Activated CD4-positive, CD25-positive, alpha-beta regulatory T cell (primary cell): ENCODE results near the gene ZNF668.

ENCODE experiments used
- DNase-seq, 4 experiments: peaks; one replicate each; lab custom pipeline; 2025; lab: John Stamatoyannopoulos, UW

ZNF668 gene

GRCh38 chr16:31073970-31074813 lies at the start of gene ZNF668, which contains the start of gene ZNF646:
ZNF668 (minus strand) TSS chr16:31074240; CDS start chr16:31064459, 9,781 bp downstream.
ZNF646 (plus strand) TSS chr16:31074422; CDS start chr16:31076325, 1,903 bp downstream.
- DNase-seq: peak; percentile 92 to 95 (median 94)

DNA sequence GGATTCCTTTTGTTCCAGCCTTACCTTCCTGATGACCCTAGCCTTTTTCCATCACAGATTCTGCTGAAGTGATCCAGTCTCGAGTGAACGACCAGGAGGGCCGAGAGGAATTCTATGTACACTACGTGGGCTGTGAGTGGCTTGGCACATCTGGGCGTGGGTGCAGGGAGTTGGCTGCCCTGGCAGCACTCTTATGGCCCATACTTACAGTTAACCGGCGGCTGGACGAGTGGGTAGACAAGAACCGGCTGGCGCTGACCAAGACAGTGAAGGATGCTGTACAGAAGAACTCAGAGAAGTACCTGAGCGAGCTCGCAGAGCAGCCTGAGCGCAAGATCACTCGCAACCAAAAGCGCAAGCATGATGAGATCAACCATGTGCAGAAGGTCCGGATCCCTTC lies 46.1 kb upstream of the ZNF668 start:
- no peak for DNase-seq

DNA sequence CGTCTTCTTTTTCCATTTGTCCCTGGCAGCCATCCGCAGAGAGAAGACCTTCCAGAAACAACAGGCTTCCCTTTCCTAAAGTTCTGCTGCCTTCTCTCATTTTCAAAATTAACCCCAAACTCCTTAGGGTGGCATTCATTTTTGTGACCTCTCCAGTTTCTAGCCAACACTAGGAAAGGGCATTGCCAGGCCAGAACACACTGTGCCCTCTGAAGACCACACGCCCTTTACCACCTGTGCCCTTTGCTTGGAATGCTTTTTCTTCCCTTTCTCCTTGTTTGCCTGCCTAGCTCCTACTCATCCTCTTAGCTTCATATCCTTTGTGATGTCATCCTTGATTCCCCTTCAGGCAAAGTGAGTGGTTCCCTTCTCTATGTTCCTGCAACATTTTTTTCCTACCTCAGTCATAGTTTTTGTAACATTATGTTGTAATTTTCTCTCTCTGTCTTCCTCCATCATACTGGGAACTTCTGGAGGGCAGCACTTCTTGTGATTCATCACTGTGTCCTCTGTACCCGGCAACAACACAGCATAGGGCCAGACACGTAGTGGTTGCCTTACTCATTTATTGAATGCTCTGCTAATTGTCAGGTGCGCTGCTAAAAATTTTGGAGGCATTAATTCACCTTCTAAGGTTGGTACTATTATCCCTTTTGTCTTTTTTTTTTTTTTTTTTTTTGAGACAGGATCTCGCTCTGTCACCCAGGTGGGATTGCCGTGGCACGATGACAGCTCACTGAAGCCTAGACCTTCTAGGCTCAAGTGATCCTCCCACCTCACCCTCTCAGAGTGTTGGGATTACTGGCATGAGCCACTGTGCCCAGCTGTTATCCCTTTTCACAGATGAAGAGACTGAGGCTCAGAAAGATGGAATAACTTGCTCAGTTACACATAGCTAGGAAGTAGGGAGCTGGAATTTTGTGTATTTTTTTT lies 44.4 kb upstream of the ZNF668 start:
- DNase-seq: no peak

DNA sequence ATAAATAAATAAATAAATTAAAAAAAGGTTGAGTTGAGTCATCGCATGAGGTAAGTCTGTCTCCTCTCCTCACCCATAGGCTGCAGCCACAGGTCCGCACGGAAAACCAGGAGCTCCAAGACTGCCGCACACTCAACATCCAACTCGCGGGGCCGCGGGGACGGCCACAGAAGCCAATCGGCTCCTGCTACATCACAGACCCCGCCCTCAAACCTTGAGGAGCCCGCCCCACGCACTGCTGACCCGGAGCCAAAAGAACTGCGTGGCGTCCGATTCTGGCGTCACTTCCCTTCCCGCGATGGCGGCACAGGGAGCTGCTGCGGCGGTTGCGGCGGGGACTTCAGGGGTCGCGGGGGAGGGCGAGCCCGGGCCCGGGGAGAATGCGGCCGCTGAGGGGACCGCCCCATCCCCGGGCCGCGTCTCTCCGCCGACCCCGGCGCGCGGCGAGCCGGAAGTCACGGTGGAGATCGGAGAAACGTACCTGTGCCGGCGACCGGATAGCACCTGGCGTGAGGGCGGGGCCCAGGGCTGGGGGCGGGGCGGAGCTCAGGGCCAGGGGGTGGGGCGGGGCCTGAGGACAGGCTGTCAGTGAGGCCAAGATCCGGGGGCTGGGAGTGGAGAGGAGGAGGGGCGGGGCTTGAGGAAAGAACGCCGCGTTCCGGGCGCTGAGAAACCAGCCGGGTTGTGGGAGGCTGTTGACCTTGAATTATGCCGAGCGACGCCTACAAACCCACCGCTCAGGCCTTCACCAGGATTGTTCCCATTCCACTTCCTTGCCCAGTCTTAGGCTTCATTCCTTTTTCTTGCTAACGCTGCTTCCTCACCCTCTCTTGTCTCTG lies 43.6 kb upstream of the ZNF668 start, which contains the start of gene KAT8:
Gene KAT8, plus strand, starts transcription at position 281 of the 839 bp plus-strand sequence. Its CDS starts 18 bp downstream, at position 299.
- DNase-seq: peak; percentile 89 to 94 (median 94)

GRCh38 chr16:31114468-31114867 lies 40.4 kb upstream of the ZNF668 start:
- no peak for DNase-seq

DNA sequence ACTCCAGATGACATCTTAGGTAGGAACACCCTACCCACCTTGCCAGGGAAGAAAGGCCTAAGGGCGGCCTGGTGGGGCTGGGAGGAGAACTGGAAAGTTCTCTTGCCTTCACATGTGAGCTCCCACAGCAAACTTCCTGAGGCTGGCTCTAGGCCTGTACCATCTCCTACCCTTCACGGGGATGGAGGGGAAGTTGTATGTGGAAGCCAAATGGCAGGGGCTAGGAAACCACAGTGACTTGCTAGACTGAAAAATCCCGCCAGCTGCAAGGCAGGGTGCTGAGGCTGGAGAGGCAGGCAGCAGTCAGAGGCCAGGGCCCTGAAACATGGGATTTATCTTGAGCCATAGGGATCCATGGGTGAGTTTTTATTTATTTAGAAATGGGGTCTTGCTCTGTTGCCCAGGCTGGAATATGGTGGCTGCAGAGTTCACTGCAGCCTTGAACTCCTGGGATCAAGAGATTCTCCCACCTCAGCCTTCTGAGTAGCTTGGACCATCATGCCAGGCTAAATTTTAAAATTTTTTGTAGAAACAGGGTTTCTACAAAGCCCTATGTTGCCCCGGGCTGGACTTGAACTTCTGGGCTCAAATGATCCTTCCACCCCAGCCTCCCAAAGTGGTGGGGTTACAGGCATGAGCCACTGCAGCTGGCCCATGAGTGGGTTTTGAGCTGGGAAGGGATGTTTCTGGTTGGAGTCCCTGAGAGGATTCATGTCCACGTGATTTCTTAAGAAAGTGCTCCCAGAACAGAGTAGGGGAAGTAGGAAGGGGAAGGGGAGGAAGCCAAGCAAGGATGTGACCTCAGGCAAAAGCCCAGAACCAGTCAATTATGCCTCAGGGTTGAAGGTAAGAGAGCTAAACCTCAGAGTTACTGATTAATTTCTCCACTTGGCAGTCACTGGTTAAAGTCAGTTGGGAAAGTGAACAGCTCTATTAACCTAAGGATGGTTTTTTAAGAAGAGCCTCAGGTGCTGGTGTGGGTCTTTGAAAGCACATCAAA lies 39.4 kb upstream of the ZNF668 start:
- DNase-seq: no peak

DNA sequence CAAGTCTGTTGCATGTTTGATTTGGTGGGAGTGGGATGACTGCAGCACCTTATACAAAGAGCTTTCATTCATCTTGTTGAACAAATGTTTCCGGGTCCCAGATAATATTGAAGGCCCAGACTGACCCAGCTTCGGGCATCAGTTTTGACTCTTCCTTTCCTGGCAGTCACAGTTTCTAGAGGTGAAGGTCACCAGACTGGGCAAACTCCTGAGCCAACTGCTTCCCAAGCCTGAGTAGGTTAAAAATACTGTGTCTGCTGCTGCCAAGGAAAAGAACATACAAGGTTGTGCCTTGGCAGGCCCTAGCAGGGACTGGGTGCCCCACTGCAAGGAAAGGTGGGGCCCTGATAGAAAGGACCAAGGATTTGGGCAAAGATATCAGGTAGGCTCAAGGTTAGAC lies 38.7 kb upstream of the ZNF668 start:
- no peak for DNase-seq

DNA sequence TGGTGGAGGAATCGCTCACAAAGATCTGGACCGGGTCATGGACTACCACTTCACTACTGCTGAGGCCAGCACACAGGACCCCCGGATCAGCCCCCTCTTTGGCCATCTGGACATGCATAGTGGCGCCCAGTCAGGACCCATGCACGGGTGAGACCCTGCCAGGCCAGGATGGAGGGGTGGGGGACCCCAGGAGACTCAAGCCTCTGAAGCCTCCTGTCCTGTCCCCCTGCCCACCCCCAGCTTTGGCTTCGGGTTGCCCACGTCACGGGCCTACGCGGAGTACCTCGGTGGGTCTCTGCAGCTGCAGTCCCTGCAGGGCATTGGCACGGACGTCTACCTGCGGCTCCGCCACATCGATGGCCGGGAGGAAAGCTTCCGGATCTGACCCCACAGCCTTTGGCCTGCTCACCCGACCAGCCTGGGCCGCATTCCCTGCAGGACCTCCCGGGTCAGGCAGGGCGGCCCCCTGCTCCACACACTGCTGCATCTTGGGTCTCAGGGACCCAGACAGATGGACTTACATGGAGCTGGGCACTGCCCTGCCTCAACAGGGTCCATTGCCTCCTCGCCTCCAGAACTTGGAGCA lies 37.9 kb upstream of the ZNF668 start:
- no peak for DNase-seq

GRCh38 chr16:31110106-31111034 lies 36.3 kb upstream of the ZNF668 start:
- DNase-seq: no peak

DNA sequence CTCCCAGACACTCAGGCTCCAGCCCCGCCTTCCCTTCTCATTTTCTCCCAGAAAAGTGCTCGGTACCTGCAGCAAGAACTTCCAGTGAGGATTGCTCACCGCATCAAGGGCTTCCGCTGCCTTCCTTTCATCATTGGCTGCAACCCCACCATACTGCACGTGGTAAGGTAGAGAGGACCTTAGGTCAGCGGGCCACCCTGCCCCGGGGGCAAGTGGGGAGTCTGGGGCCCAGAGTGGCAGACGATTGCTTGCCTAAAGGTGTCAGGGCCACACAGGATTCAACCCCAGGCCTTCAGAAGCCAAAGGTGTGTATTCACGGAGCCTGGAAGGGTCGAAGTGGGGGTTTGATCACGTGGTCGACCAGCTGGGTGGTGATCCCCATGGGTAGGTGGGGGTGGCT lies 35.6 kb upstream of the ZNF668 start:
- DNase-seq: no peak

DNA sequence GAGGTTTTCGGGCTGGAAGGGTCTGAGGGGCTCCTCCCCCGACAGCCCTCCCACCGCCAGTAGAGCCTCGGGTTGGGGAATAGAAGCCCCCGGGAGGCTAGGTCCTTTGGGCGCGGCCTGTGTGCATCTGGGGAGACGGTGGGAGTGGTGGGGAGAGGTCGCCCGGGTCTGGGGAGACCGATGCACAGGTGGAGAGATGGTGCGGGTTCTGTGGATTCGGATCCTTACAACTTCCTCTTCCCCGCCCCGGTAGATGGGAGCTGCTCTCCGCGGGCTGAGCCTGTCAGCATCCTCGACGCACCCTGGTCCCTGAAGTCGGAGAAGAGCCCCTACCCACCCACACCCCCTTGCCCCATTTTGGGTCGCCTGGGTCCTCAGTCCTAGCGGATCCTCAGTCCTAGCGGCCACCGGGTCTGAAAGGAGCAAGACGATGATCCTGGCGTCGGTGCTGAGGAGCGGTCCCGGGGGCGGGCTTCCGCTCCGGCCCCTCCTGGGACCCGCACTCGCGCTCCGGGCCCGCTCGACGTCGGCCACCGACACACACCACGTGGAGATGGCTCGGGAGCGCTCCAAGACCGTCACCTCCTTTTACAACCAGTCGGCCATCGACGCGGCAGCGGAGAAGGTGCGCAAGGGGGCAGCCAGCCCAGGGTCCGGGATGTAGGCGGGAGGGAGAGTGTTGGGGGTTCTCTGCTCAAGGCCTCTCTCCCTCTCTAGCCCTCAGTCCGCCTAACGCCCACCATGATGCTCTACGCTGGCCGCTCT lies 34.9 kb upstream of the ZNF668 start:
- DNase-seq: no peak

- DNase-seq: peak; percentile 18 to 50 (median 38)
These were observed 34.2 kb upstream of the ZNF668 start, which contains the start of gene BCKDK for GRCh38 chr16:31108035-31108793. BCKDK (plus strand) TSS chr16:31108386; CDS start chr16:31109224, 838 bp downstream.

- DNase-seq: no peak
These were observed 33.4 kb upstream of the ZNF668 start for GRCh38 chr16:31107465-31107867.

DNA sequence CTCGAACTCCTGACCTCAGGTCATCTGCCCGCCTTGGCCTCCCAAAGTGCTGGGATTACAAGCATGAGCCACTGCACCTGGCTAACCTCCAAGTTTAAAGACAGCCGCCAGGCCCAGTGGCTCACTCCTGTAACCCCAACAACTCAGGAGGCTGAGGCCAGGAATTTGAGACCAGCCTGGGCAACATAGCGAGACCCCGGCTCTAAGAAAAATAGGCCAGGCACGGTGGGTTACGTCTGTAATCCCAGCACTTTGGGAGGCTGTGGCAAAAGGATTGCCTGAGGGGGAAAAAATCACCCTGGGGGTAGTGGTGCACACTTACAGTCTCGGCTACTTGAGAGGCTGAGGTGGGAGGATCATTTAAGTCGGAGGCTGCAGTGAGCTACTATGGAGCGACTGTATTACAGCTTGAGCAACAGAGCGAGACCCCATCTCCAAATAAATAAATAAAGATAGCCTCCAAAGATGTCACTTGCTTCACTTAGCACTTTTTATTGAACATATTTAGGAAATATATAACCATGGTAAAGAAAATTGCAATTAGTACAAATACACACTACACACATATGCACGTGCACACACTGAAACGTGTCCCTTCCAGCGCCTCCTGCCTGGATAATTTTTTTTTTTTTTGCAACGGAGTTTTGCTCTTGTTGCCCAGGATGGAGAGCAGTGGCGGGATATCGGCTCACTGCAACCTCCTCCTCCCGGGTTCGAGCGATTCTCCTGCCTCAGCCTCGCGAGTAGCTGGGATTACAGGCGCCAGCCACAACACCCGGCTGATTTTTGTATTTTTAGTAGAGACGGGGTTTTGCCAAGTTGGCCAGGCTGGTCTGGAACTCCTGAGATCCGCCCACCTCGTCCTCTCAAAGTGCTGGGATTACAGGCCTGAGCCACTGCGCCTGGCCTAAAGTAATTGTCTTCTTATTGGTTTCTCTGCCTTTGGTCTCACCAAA lies 32.7 kb upstream of the ZNF668 start:
- DNase-seq: no peak

DNA sequence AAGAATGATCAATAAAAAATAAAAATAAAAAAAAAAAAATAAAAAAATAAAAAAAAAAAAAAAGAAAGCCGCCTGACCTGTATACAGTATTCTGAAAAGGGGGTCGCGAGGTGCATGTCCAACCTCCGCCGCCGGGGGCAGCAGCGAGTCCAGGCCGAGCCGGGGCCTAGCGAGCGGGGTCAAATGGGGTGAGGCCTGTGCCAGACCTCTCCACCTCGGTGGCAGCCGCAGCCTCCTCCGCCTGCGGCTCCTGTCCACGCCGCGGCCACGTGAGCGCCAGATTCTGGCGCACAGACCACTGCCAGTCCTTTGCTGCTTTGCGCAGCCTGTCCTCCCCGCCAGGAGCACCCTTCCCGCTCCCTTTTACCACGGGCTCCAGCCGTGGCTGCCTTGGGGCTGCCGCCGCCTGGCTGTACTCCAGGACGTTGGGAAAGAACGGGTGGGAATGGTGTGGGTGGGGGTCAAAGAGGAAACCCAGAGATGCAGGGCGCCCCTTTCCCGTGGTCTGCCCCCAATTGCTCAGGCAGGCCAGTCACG lies 31.7 kb upstream of the ZNF668 start:
- DNase-seq: peak; percentile 46 to 77 (median 60)
